Liver (tissue), 9 donors: ENCODE results near the gene SLC19A3. TPM values are rescaled to one million over a fixed set of nuclear protein-coding genes. Genes with fewer than 3 reads are reported as not detected.

Experiments used
- DNase-seq: peaks from one replicate; pipeline ENCODE4 v3.0.0-alpha.2; 2017; ENCODE audit warnings: low spot score
- H3K27ac ChIP-seq, 2 donors: one replicate each; pipeline ENCODE4 v1.7.0; 2013; ENCODE audit warnings: inconsistent platforms in 2 of 2, low read length in 2 of 2, control low read depth in 1 of 2, low read depth in 1 of 2, mild to moderate bottlenecking in 1 of 2
- H3K27me3 ChIP-seq, 4 donors: one replicate each; pipeline versions ENCODE4 v1.6.1 to v1.7.0; 2013; ENCODE audit warnings: low read length in 3 of 4, inconsistent platforms in 1 of 4, mild to moderate bottlenecking in 1 of 4, moderate library complexity in 1 of 4; ENCODE audit not compliant: control insufficient read depth in 4 of 4, insufficient read depth in 4 of 4
- H3K36me3 ChIP-seq, 4 donors: one replicate each; pipeline versions ENCODE4 v1.6.1 to v1.7.0; 2013; ENCODE audit warnings: low read length in 3 of 4, mild to moderate bottlenecking in 3 of 4, low read depth in 1 of 4, moderate library complexity in 1 of 4; ENCODE audit not compliant: control insufficient read depth in 4 of 4, insufficient read depth in 3 of 4
- H3K4me1 ChIP-seq, 4 donors: one replicate each; pipeline versions ENCODE4 v1.6.1 to v1.7.0; 2013; ENCODE audit warnings: low read length in 3 of 4, mild to moderate bottlenecking in 3 of 4, moderate library complexity in 1 of 4; ENCODE audit not compliant: control insufficient read depth in 4 of 4, insufficient read depth in 4 of 4
- H3K4me3 ChIP-seq, 3 donors: one replicate each; pipeline versions ENCODE4 v1.6.1 to v1.7.0; 2013; ENCODE audit warnings: low read length in 3 of 3, control low read depth in 1 of 3, low read depth in 1 of 3, mild to moderate bottlenecking in 1 of 3
- H3K9ac ChIP-seq, 2 donors: one replicate each; pipeline ENCODE4 v1.7.0; 2013; ENCODE audit warnings: low read length in 2 of 2, mild to moderate bottlenecking in 2 of 2, moderate library complexity in 2 of 2, control low read depth in 1 of 2, low read depth in 1 of 2
- H3K9me3 ChIP-seq, 4 donors: one replicate each; pipeline versions ENCODE4 v1.6.1 to v1.7.0; 2013; ENCODE audit warnings: low read length in 3 of 4; ENCODE audit not compliant: control insufficient read depth in 4 of 4
- ATF3 ChIP-seq: IDR thresholded peaks from 2 replicates; pipeline ENCODE4 v1.6.1; 2016; ENCODE audit warnings: antibody characterized with exemption
- CTCF ChIP-seq: fragments of 150-350 bp; IDR thresholded peaks from 2 replicates; pipeline ENCODE4 v1.5.1; 2017; ENCODE audit warnings: improper control_type of control experiment, low read depth, low read length; ENCODE audit not compliant: missing input control
- EGR1 ChIP-seq, 2 donors: IDR thresholded peaks; 2 replicates each; pipeline ENCODE4 v1.6.1; 2016 to 2018; ENCODE audit warnings: antibody characterized with exemption in 2 of 2, low read depth in 2 of 2
- FOXA1 ChIP-seq: IDR thresholded peaks from 2 replicates; pipeline ENCODE4 v1.6.1; 2016; ENCODE audit warnings: antibody characterized with exemption
- FOXA2 ChIP-seq: IDR thresholded peaks from 2 replicates; pipeline ENCODE4 v1.6.1; 2016; ENCODE audit warnings: antibody characterized with exemption
- HNF4A ChIP-seq, 2 donors: conservative IDR thresholded peaks; 2 replicates each; pipeline ENCODE4 v1.6.1; 2016; ENCODE audit warnings: antibody characterized with exemption in 2 of 2, mild to moderate bottlenecking in 2 of 2
- HNF4G ChIP-seq: IDR thresholded peaks from 2 replicates; pipeline ENCODE4 v1.6.1; 2016; ENCODE audit warnings: antibody characterized with exemption
- JUND ChIP-seq, 2 donors: IDR thresholded peaks; 2 replicates each; pipeline ENCODE4 v1.6.1; 2016; ENCODE audit warnings: antibody characterized with exemption in 2 of 2
- MAX ChIP-seq: IDR thresholded peaks from 2 replicates; pipeline ENCODE4 v1.6.1; 2016; ENCODE audit warnings: antibody characterized with exemption
- NR2F2 ChIP-seq: IDR thresholded peaks from 2 replicates; pipeline ENCODE4 v1.6.1; 2016; ENCODE audit warnings: antibody characterized with exemption
- RAD21 ChIP-seq, 2 donors: IDR thresholded peaks; 2 replicates each; pipeline ENCODE4 v1.6.1; 2016; ENCODE audit warnings: antibody characterized with exemption in 2 of 2, mild to moderate bottlenecking in 2 of 2
- REST ChIP-seq: IDR thresholded peaks from 2 replicates; pipeline ENCODE4 v1.6.1; 2016; ENCODE audit warnings: antibody characterized with exemption, mild to moderate bottlenecking
- RXRA ChIP-seq, 2 donors: IDR thresholded peaks; 2 replicates each; pipeline ENCODE4 v1.6.1; 2017 to 2018; ENCODE audit warnings: antibody characterized with exemption in 2 of 2, mild to moderate bottlenecking in 1 of 2
- SP1 ChIP-seq: IDR thresholded peaks from 2 replicates; pipeline ENCODE4 v1.6.1; 2018; ENCODE audit warnings: antibody characterized with exemption, mild to moderate bottlenecking
- YY1 ChIP-seq: IDR thresholded peaks from 2 replicates; pipeline ENCODE4 v1.6.1; 2016; ENCODE audit warnings: antibody characterized with exemption, mild to moderate bottlenecking
- ZBTB33 ChIP-seq: IDR thresholded peaks from 2 replicates; pipeline ENCODE4 v1.6.1; 2016; ENCODE audit warnings: antibody characterized with exemption
- WGBS: extraction: QIAGEN DNeasy Blood & Tissue Kit; methylation state at CpG from one replicate; pipeline ENCODE4 v1.1.7; 2013; 5-methylcytosine and 5-hydroxymethylcytosine counted together
- polyA plus RNA-seq, 2 donors: library from polyadenylated mRNA; stranded (reverse) in 1 of 2; unstranded in 1 of 2; fragments of 200-250 nt in 1 of 2; fragments of >200 nt in 1 of 2; fragmentation: Nextera tagmentation in 1 of 2; extraction: Ambion mirVana in 1 of 2; gene quantifications; one replicate each; pipeline versions ENCODE4 v1.2.1 to v1.2.3, GENCODE V29; 2013 to 2015
- total RNA-seq, 2 donors: library from RNA; depleted of rRNA; stranded (reverse); fragments of >200 nt; gene quantifications; one replicate each; pipeline ENCODE4 v1.2.3, GENCODE V29; 2014
- donor health status: healthy.
- donor health status: healthy.
- donor health status: healthy.
- donor health status: healthy.
- donor health status: healthy.

Gene SLC19A3
- total and polyA plus RNA-seq, 4 donors: 4.2 to 12.9 (median 8.4) TPM

GRCh38 chr2:227657199-227657845 lies 60.5 kb downstream of the SLC19A3 start:
- TF ChIP-seq CTCF: no peak
- TF ChIP-seq ZBTB33: no peak
- TF ChIP-seq YY1: no peak
- no peak for TF ChIP-seq ATF3

GRCh38 chr2:227655454-227655853 lies 62.4 kb downstream of the SLC19A3 start:
- Histone ChIP-seq H3K27me3 (no peaks in the 10 kb centered on the region), H3K9ac (no peak overlapping the region), H3K9me3 (no peaks in the 10 kb centered on the region), H3K4me3 (no peak overlapping the region), H3K27ac (no peak overlapping the region), H3K36me3 (no peaks in the 10 kb centered on the region), H3K4me1 (peaks cover 0 to 7% (median 2%) of the 10 kb centered on the region in 4 donors)
- TF ChIP-seq NR2F2: no peak
- TF ChIP-seq CTCF: no peak
- peak; percentile 29 for TF ChIP-seq SP1
- no peak for TF ChIP-seq FOXA2
- TF ChIP-seq YY1: peak; percentile 78
- TF ChIP-seq HNF4A (conservative IDR thresholded peaks at IDR 0.05): peak; percentile 81 to 95
- peak; percentile 76 to 92 for TF ChIP-seq RXRA (IDR thresholded peaks at IDR 0.05)
- TF ChIP-seq ZBTB33: peak; percentile 47
- no peak for TF ChIP-seq EGR1 (IDR thresholded peaks at IDR 0.05; ENCODE audit: low read depth in 2 of 2)
- TF ChIP-seq ATF3: peak; percentile 89
- TF ChIP-seq MAX: peak; percentile 67
- peak; percentile 69 for TF ChIP-seq REST
- TF ChIP-seq HNF4G: peak; percentile 34
- peak; percentile 97 to 100 for TF ChIP-seq JUND (IDR thresholded peaks at IDR 0.05)
- TF ChIP-seq FOXA1: no peak
- TF ChIP-seq RAD21 (IDR thresholded peaks at IDR 0.05): peak; percentile 4 to 44
- 13% methylated on average over 1 of the region's 1 CpG for WGBS
- DNase-seq: no peak

More at GRCh38 chr2:227657199-227657845, 60.5 kb downstream of the SLC19A3 start:
- no peak overlapping the region for H3K4me3 ChIP-seq
- peaks cover 0 to 7% (median 2%) of the 10 kb centered on the region in 4 donors for H3K4me1 ChIP-seq
- H3K9me3 ChIP-seq: no peaks in the 10 kb centered on the region
- H3K27me3 ChIP-seq: no peaks in the 10 kb centered on the region
- H3K36me3 ChIP-seq: no peaks in the 10 kb centered on the region
- H3K9ac ChIP-seq: no peak overlapping the region
- 87% methylated on average over 8 of the region's 8 CpGs for WGBS
- H3K27ac ChIP-seq: no peak overlapping the region
- DNase-seq: no peak
